Measurements from ENCODE around the gene CHTOP.
"Not testable (repeated sequence)": the region's sequence is repeated elsewhere in the genome, so short reads cannot be mapped to it uniquely, and the experiment has no call there.

CHTOP gene

DNA sequence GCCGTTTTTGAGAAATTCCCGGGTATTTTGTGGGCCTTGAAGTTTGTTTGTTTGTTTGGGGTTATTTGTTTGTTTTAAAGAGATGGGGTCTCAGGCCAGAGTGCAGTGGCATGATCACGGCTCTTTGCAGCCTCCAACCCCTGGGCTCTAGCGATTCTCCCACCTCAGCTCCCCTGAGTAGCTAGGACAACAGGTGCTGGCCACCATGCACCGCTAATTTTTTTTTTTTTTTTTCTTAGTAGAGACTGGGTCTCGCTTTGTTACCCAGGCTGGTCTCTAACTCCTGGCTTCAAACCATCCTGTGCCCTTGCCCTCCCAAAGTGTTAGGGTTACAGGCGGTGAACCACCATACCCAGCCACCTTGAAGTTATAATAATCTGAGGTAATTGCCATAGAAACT, 2.0 kb downstream of the CHTOP start:
- no peak for DNase-seq (ENCODE audit: low read depth)

DNA sequence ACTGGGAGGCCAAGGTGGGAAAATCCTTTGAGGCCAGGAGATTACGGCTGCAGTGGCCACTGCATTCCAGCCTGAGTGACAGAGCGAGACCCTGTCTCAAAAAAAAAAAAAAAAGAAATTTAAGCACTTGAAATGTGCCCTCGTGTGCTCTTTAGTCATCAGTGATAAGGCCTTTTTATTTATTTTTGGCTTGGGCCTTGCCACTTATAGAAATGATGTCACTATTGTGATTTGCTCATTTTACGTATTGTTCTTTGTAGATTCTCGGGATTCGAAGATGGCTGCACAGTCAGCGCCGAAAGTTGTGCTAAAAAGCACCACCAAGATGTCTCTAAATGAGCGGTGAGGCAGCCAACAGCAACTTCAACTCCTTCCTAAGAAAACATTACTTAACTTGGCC, 2.4 kb downstream of the CHTOP start:
- DNase-seq (ENCODE audit: low read depth): no peak

DNA sequence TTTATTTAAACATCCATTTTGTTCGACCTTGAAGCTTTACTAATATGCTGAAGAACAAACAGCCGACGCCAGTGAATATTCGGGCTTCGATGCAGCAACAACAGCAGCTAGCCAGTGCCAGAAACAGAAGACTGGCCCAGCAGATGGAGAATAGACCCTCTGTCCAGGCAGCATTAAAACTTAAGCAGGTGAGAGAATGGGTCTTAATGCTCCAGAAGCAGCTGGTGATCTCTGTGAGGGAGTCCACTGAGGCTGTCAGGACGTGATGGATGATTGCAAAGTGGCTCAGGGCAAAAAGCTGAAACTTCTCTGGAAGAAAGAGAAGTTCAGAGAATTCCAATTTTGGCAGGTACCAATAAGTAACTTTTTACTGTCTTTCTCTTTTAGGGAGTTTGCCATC, 4.4 kb downstream of the CHTOP start:
- DNase-seq (ENCODE audit: low read depth): no peak

DNA sequence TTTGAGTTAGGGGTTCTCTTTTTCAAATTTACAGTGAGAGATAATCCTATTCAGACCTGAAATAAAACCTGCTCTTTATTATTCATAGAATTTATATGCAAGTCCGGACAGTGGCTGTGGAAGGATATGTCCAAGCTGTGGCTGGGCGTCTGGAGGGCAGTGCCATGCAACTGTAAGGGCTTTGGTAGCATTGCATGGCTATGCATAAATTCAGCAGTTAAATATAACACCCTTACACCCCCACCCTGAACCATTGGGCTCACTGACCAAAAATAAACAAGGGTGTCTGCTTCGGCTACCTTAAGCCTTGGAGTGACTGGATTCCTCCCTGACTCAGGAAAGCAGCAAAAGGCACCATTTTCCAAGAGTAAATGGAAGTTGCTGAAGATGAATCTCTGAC, 5.4 kb downstream of the CHTOP start:
- no peak for DNase-seq (ENCODE audit: low read depth)

DNA sequence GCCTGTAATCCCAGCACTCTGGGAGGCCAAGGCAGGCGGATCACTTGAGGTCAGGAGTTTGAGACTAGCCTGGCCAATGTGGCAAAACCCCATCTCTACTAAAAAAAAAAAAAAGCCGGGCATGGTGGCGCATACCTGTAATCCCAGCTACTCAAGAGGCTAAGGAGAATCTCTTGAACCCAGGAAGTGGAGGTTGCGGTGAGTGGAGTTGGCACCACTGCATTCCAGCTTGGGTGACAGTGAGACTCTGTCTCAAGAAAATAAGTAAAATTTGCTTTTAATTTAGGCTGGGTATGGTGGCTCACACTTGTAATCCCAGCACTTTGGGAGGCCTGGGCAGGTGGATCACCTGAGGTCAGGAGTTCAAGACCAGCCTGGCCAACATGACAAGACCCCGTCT, 6.3 kb downstream of the CHTOP start:
- not testable (repeated sequence) for DNase-seq (ENCODE audit: low read depth)

DNA sequence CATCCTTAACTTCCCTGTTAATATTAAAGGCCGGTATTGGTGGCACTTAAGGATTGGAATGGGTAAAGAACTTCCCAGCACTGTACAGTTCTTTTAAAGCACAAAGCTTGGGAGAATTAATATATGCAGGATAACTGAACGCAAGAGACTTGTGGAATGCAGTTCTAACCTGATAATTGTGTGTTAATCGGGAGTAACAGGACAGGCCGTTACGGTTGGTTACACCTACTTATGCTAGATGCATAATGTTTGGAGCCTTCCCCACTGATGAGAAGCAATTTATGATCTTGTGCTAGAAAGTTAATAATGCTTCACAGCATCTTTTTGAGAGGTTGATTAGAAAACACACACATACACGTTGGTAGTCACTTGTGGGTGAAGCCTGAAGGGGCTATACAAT, 7.0 kb downstream of the CHTOP start:
- DNase-seq (ENCODE audit: low read depth): no peak

DNA sequence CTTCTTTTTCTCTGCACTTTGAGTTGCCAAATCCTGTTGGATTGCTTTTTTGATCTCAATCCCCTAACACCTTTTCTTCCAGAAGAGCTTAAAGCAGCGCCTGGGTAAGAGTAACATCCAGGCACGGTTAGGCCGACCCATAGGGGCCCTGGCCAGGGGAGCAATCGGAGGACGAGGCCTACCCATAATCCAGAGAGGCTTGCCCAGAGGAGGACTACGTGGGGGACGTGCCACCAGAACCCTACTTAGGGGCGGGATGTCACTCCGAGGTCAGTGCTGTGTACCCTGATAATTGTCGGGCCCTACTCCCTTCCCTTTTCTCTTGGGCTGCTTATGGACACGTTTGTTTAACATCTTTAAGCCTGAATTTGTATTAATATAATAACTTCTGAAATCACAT, 8.3 kb downstream of the CHTOP start:
- DNase-seq (ENCODE audit: low read depth): no peak

DNA sequence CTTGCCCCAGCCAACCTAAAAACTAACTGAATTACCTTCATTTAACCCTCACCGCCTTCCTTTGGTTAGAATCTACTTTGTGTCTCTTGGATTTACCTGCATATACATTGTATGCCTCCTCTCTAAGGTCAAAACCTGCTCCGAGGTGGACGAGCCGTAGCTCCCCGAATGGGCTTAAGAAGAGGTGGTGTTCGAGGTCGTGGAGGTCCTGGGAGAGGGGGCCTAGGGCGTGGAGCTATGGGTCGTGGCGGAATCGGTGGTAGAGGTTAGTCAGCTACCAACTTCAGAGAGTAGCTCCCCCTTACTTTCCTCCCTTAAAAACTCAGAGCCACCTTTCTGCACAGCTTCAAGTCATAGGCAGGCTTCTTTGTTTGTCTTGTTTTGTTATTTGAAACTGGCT, 9.2 kb downstream of the CHTOP start:
- DNase-seq (ENCODE audit: low read depth): no peak

DNA sequence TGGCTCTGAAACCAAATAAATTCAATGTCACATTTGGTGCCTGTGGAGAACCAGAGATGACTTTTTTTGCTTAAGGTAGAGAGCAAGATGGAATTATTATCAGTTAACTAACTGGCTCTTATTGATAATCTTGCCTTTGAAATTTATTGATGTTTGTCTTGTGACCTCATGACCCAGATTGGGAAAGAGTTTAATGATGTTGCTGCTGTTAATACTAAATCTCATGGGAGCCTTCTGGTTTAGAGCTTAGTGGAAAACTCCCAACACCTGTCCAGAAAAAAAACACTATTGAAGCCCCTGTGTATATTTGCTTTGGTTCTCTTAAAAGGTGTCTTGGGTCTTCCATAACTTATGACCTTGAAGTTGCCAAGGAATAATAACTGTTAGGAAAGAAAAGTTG, 9.9 kb downstream of the CHTOP start:
- DNase-seq (ENCODE audit: low read depth): no peak

DNA sequence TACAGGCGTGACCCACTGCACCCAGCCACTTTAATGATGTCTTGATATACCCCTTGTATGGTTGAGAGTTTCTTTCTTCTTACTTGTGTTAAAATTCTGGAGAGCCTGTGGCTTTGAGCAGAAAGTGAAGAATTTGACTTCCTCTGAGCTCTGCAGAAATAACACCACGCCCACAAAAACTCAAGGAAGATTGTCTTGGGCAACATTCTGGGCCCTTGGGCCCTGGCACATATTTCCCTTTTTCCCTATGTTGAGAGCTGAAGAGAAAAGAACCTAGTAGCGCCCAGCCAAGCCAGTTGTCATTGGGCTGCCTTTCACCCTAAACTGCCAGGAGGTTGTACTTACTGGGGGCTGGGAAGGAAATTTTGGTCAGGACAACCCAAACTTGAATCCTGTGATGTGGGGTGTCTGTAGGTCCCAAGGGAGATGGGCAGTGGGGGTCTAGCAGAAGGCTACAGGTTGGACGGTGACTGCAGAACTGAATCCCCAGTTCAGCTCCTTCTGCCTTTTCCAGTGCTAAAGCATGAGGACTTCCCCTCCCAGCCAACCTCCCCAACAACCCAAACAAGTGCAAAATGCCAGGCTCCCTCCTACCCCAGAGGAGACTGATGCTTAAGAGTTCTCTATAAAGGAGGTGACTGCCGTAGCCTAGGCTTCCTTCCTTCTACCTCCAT, 12.9 kb downstream of the CHTOP start:
- DNase-seq (ENCODE audit: low read depth): no peak

DNA sequence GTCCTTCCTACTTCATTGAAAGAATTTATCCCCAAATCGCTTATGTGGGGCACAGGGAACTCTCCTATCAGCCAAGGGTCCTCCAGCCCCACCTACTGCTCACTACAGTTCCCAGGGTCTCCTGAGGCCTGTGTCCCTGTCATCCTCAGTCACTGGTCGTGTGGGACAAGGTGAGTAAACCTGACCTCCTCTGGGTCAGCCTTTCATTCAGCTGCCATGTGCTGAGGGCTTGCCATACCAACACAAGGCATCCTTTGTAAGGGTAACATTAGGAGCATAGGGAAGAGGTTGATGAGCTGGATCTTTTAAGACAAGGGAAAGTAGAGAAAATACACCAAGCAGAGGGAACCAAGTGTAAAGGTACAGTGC, 13.5 kb downstream of the CHTOP start:
- DNase-seq (ENCODE audit: low read depth): no peak

DNA sequence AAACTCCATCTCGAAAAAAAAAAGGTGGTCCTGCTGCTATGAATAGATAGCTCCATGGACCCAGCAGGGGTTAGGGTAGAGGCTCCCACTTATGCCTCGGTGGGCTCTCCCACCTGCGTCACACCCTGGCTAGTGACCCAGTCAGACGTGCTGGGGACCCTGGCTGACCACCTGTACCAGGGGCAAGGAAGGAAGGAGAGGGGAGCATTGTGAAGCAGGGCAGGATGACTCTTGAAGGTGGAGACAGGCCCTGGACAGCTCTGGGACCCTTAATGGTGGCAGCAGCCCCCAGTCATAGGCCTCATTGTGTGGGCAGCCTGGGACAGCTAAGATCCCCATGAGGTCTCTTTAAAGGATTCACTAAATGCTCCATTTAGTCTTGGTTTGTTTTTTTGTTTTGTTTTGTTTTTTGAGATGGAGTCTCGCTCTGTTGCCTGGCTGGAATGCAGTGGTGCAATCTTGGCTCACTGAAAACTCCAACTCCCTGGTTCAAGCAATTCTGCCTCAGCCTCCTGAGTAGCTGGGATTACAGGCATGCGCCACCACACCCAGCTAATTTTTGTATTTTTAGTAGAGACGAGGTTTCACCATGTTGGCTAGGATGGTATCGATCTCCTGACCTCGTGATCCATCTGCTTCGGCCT, 14.3 kb downstream of the CHTOP start:
- DNase-seq (ENCODE audit: low read depth): no peak

DNA sequence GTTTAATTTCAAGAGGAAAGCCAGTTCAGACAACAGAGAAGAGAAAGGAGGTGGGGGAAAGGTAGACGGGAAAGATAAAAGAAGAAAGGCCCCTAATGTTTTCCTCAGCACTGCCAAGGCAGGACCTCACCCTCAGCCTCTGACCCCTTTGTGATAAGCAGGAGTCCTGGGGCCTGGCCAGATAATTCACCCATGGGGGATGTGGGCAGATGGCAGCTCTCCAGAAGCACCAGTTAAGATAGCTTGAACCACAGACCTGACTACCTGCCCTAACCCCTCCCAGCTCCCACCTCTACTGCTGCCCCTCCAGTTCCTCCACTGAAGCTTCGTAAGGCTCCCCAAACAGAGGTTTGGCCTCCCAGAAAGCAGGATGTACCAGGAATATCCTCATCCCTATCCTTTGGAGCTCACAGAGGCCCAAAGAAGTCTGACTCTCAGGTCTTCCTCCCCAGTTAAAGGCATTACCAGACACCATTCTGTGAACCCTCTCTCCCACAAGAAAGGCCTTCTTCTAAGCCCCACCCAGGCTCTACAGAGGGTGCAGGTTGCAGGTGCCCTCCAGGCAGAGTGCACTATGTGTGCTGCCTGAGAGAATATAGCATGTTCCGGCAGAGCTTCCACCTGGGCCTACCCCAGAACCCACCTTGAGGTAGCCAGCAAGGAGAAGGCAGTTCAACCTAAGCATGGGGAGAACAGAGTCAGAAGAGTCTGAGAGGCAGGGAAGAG, 15.4 kb downstream of the CHTOP start:
- DNase-seq (ENCODE audit: low read depth): no peak

DNA sequence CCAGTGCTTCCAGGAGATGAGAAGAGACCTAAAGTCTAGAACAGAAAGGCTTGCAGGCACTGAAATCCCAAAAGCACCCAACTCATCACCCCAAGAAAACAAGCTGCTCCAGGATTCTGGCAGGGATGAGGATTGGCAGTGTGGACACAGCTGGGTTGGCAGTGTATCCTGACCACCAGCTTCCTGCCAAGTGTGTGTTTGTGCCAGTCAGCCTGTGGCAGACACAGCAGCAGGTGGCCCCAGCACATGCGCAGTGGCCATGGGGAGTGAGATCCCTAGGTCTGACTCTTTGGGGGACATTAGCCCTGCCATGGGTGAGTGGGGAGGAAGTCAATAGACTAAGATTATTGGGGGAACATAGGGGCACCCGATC, 16.0 kb downstream of the CHTOP start:
- no peak for DNase-seq (ENCODE audit: low read depth)

DNA sequence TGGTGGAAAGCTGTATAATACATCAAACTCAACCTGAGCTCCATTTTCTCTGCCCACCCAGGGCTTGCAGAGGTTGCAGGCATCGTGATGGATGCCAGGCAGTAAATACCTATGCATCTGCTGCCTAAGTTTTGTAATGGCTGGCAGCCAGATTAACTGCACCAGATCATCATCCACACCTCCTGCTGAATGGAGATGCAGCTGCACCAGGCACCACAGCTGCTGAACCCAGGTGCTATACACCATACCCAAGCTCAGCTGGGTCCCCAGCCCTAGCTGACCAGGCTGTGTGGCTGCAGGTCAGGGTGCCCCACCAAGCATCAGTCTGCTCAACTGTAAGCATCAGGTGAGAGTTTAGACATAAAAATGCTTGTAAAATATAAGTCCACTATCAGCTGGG, 17.9 kb downstream of the CHTOP start:
- DNase-seq (ENCODE audit: low read depth): no peak

DNA sequence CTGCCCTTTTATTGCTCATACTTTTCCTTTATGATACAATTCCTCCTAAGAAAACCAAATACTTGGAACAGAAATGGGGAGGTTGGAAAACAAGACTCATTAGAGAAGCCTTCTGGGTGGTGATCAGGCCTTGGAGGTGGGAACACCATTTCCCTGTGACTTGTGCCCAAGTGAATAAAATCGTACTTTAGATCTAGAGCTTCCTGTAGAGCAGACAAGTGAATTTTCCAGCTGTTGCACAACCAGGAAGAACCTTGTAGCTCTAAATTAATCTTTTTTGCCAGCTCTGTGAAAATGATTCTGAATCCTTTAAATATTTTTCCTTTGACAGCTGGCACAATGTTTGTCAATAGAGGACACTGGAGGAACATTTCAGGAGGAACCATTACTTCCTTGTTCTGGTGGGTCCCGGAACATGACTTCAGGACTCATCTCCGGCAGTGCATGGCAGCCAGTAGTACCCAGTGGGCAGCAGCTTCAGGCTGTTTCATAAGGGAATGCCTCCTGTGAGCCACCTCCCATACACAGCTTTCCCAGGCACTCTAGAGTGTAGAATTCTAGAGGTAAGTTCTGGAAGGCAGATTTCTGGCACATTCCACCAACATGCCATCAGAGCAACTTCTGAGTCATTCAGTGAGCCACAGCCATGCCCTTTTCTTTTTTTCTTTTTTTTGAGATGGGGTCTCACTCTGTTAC, 19.1 kb downstream of the CHTOP start:
- no peak for DNase-seq (ENCODE audit: low read depth)

DNA sequence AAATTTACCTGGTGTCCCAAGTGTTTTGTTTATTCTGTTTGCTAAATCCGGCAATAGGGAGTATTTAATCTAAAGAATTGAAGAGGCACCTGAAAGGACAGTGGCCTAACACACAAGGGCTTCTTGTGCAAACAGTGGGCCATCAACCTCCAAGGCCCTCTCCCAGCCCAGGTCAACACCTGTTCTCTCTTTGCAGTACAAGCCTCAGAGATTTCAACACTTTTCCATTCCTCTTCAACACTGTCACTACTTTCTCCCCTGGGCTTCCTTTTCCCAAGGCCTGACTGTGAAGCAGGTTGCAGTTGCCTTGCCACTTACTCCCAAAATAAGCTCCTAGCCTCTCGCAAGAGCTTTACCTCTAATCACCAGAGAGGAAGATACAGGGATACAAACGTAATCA, 21.5 kb downstream of the CHTOP start:
- DNase-seq (ENCODE audit: low read depth): no peak

DNA sequence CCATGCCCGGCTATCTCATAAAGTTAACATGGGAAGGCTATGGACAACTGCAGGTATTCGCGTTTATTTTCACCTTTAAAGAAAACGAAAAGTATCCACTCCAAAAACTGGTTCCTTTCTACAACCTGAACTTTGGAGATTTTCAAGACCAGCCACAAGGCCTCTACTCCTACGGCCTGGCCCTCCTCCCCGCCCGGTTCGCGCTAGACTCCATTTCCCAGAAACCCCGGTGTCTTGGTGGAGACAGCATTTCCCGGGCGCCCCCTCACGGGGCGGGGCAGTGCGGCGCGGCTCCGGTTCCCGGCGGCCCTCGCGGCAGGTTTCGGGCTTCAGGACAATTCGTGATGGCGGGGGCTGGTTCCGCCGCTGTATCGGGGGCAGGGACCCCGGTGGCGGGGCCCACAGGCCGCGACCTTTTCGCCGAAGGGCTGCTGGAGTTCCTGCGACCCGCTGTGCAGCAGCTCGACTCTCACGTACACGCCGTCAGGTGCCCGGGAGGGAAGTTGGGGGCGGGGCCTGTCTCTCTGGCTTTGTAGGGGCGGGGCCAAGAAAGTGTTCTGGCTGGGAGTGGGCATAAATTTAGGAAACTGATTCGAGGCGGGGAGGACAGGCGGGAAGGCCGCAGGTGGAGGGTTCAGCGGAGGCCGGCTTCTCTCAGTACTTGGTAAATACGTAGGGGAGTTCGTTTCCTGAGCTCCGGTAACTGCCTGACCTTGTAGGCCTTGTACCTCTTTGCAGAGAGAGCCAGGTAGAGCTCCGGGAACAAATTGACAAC, 24.7 kb downstream of the CHTOP start, which contains the start of gene SNAPIN:
Gene SNAPIN (plus strand): TSS at position 304 of the 775 bp plus-strand sequence. CDS start 41 bp downstream, at position 345.
- peak; percentile 75 for DNase-seq (ENCODE audit: low read depth)

DNA sequence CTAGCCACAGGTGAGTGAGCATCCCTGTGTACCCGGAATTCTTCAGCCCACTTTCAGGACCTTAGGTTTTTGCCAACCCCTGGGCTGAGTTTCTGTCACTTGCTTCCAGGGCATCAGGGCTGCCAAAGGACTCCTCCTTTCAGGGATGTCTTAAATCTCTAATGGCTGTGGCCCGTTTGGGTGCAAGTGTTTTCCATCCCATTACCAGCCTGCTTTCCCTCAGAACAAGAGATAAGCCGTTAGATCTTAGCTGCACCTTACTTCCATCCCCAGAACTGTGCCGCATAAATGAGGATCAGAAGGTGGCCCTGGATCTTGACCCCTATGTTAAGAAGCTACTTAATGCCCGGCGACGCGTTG, 25.3 kb downstream of the CHTOP start:
- DNase-seq (ENCODE audit: low read depth): no peak

DNA sequence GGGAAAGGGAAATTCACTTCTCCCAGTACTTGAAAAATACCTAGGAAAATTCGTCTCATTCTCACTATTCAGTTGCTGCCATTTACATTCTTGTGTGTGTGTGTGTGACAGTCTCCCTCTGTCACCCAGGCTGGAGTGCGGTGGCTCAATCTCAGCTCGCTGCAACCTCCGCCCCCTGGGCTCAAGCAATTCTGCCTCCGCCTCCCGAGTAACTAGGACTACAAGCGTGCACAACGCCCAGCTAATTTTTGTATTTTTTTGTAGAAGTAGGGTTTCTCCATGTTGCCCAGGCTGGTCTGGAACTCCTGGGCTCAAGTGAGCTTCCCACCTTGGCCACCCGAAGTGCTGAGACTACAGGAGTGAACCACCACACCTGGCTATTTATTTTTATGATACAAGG, 25.8 kb downstream of the CHTOP start:
- no peak for DNase-seq (ENCODE audit: low read depth)

DNA sequence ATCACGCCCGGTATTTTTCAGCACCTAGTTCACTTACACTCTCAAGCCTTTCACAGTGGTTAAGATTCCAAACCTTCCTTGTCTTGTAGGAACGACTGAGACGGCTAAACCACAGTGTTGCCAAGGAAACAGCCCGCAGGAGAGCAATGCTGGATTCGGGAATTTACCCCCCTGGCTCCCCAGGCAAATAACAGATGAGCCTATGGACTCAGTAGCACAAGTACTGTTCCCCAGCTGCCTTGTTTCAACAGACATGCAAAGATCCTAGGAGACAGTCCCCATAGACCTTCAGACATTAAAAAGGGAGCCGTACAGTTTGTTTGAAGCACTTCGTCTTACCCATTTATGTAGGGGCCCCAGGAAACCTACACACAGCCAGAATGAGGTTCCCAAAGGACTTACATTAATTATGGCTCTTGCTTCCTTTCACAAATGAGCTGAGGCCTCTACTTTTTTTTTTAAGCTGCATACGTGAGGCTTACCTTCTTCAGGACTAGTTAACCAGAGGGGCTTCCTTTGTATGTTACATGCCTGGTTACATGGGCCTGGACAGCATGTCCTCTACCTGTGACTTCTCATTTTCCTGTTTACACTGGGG, 27.3 kb downstream of the CHTOP start:
- DNase-seq (ENCODE audit: low read depth): no peak

DNA sequence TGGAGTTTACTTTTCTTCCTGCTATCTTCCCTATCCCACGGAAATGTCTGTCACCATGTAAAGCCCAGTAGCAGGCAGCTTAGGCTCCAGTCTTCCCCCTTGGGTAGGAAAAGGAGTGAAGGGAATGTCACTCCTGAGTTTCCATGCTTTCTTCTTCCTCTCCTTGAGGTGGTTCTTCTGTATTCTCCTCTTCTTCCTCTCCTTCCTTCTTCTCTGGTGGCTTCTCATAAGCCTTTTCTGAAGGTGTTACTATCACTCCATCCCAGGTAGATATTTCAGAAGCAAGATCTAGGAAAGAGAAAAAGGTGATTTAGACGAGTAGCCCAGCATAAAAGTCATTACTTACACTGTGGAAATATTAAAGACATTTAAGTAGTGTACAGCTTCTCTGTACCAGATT, 28.4 kb downstream of the CHTOP start:
- no peak for DNase-seq (ENCODE audit: low read depth)
